Trophoblast cell (in vitro differentiated cells and primary cell): ENCODE measurements around the gene ATP8B3.

Experiments
- DNase-seq, 2 donors: peaks; one replicate each; pipeline ENCODE4 v3.0.0-alpha.2; 2016
- H2AFZ ChIP-seq: 2 replicates; pipeline ENCODE4 v1.6.1; 2013; ENCODE audit warnings: low read length, moderate library complexity, mild to moderate bottlenecking; ENCODE audit not compliant: insufficient read depth, poor library complexity
- H2AK5ac ChIP-seq: 2 replicates; pipeline ENCODE4 v1.6.1; 2013; ENCODE audit warnings: mild to moderate bottlenecking, low read length
- H2BK120ac ChIP-seq: 2 replicates; pipeline ENCODE4 v1.6.1; 2013; ENCODE audit warnings: low read length, mild to moderate bottlenecking, moderate library complexity; ENCODE audit not compliant: insufficient read depth, poor library complexity
- H2BK12ac ChIP-seq: 2 replicates; pipeline ENCODE4 v1.6.1; 2013; ENCODE audit warnings: mild to moderate bottlenecking, low read length, moderate library complexity
- H2BK5ac ChIP-seq: 2 replicates; pipeline ENCODE4 v1.6.1; 2013; ENCODE audit warnings: low read length, low read depth, moderate library complexity, mild to moderate bottlenecking; ENCODE audit not compliant: poor library complexity
- H3K14ac ChIP-seq: 2 replicates; pipeline ENCODE4 v1.6.1; 2013; ENCODE audit warnings: mild to moderate bottlenecking, low read length
- H3K18ac ChIP-seq: 2 replicates; pipeline ENCODE4 v1.6.1; 2013; ENCODE audit warnings: mild to moderate bottlenecking, low read length
- H3K23ac ChIP-seq: 2 replicates; pipeline ENCODE4 v1.6.1; 2013; ENCODE audit warnings: low read length
- H3K27ac ChIP-seq: 2 replicates; pipeline ENCODE4 v1.5.1; 2013; ENCODE audit warnings: low read depth, mild to moderate bottlenecking, inconsistent platforms, low read length, moderate library complexity
- H3K27me3 ChIP-seq: 2 replicates; pipeline ENCODE4 v1.6.1; 2013; ENCODE audit warnings: inconsistent platforms, mild to moderate bottlenecking, low read length, moderate library complexity; ENCODE audit not compliant: insufficient read depth
- H3K36me3 ChIP-seq, 2 experiments: 1 replicate in 1 of 2; 2 replicates in 1 of 2; pipeline ENCODE4 v1.6.1; 2013; ENCODE audit warnings: low read length in 2 of 2, mild to moderate bottlenecking in 2 of 2, moderate library complexity in 1 of 2; ENCODE audit not compliant: insufficient read depth in 2 of 2, control insufficient read depth in 1 of 2
- H3K4ac ChIP-seq: 2 replicates; pipeline ENCODE4 v1.6.1; 2013; ENCODE audit warnings: low read depth, mild to moderate bottlenecking, low read length, moderate library complexity
- H3K4me1 ChIP-seq, 2 experiments: 1 replicate in 1 of 2; 2 replicates in 1 of 2; pipeline ENCODE4 v1.6.1; 2013; ENCODE audit warnings: low read length in 2 of 2, mild to moderate bottlenecking in 2 of 2, moderate library complexity in 1 of 2; ENCODE audit not compliant: insufficient read depth in 2 of 2, control insufficient read depth in 1 of 2
- H3K4me2 ChIP-seq: 2 replicates; pipeline ENCODE4 v1.6.1; 2013; ENCODE audit warnings: inconsistent platforms, mild to moderate bottlenecking, low read length, moderate library complexity
- H3K4me3 ChIP-seq: 2 replicates; pipeline ENCODE4 v1.5.1; 2013; ENCODE audit warnings: mild to moderate bottlenecking, low read depth, low read length, inconsistent platforms
- H3K79me1 ChIP-seq: one replicate; pipeline ENCODE4 v1.6.1; 2013; ENCODE audit warnings: low read length
- H3K79me2 ChIP-seq: 2 replicates; pipeline ENCODE4 v1.6.1; 2013; ENCODE audit warnings: low read length, mild to moderate bottlenecking; ENCODE audit not compliant: control insufficient read depth, insufficient read depth, poor library complexity
- H3K9ac ChIP-seq: 2 replicates; pipeline ENCODE4 v1.6.1; 2013; ENCODE audit warnings: mild to moderate bottlenecking, low read length
- H3K9me3 ChIP-seq: 2 replicates; pipeline ENCODE4 v1.6.1; 2013; ENCODE audit warnings: low read depth, mild to moderate bottlenecking, control low read depth, inconsistent platforms, low read length; ENCODE audit not compliant: insufficient read depth
- H4K12ac ChIP-seq: 2 replicates; pipeline ENCODE4 v1.6.1; 2013; ENCODE audit warnings: low read depth, mild to moderate bottlenecking, low read length, moderate library complexity
- H4K8ac ChIP-seq: 2 replicates; pipeline ENCODE4 v1.6.1; 2013; ENCODE audit warnings: low read depth, mild to moderate bottlenecking, low read length, moderate library complexity
- H4K91ac ChIP-seq: one replicate; pipeline ENCODE4 v1.6.1; 2013; ENCODE audit warnings: low read depth, mild to moderate bottlenecking, low read length, moderate library complexity
- WGBS: extraction: QIAGEN DNeasy Blood & Tissue Kit; methylation state at CpG from one replicate; pipeline ENCODE4 v1.1.7; 2013; ENCODE audit warnings: missing lambda C conversion rate; ENCODE audit not compliant: insufficient read length, insufficient coverage; ENCODE audit errors: extremely low coverage; 5-methylcytosine and 5-hydroxymethylcytosine counted together

The ATP8B3 gene

DNA sequence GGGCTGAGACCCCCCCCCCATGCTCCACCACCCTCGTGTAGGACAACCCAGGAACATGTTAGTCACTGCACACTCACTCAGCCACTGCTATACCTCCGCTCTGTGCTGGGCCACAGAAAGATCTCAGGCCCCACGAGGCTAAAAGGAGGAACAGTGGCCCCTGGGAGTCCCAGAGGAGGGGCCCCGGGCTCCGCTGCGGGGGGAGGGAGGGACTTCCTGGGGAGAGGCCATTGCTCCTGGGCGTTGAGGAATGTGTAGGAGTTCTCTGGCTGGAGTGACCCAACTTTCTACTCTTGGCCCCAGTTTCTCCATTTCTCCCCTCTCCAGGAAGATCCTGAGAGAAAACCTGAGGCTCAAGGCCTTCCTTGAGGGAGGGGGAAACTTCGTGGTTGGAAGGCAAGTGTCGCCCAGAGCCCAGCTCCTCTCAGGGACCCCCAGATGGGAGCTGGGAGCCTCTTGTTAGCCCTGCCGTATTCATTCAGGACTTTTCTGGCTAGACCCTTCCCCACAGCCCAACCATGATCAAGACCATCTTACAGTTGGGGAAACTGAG, 45.2 kb downstream of the ATP8B3 start:
- H3K4ac ChIP-seq = no peak overlapping the region
- no CpG with 5 or more reads among the region's 10 CpGs for WGBS
- H2BK5ac ChIP-seq = no peak overlapping the region
- peaks cover 20% of the 10 kb centered on the region for H3K9me3 ChIP-seq
- H2BK120ac ChIP-seq = no peak overlapping the region
- H3K27me3 ChIP-seq = peaks cover 66% of the 10 kb centered on the region
- H3K4me2 ChIP-seq = no peak overlapping the region
- no peaks in the 10 kb centered on the region for H3K79me2 ChIP-seq
- H2AK5ac ChIP-seq = no peak overlapping the region
- no peak for DNase-seq
- no peak overlapping the region for H3K9ac ChIP-seq
- no peak overlapping the region for H3K27ac ChIP-seq
- H4K91ac ChIP-seq = no peak overlapping the region
- H3K18ac ChIP-seq = no peak overlapping the region
- H3K36me3 ChIP-seq = no peaks in the 10 kb centered on the region
- H2BK12ac ChIP-seq = no peak overlapping the region
- H3K4me3 ChIP-seq = no peak overlapping the region
- no peak overlapping the region for H3K14ac ChIP-seq
- H4K12ac ChIP-seq = no peak overlapping the region
- no peak overlapping the region for H3K23ac ChIP-seq
- no peak overlapping the region for H4K8ac ChIP-seq
- H3K79me1 ChIP-seq = no peaks in the 10 kb centered on the region
- H2AFZ ChIP-seq = no peak overlapping the region
- no peaks in the 10 kb centered on the region for H3K4me1 ChIP-seq

DNA sequence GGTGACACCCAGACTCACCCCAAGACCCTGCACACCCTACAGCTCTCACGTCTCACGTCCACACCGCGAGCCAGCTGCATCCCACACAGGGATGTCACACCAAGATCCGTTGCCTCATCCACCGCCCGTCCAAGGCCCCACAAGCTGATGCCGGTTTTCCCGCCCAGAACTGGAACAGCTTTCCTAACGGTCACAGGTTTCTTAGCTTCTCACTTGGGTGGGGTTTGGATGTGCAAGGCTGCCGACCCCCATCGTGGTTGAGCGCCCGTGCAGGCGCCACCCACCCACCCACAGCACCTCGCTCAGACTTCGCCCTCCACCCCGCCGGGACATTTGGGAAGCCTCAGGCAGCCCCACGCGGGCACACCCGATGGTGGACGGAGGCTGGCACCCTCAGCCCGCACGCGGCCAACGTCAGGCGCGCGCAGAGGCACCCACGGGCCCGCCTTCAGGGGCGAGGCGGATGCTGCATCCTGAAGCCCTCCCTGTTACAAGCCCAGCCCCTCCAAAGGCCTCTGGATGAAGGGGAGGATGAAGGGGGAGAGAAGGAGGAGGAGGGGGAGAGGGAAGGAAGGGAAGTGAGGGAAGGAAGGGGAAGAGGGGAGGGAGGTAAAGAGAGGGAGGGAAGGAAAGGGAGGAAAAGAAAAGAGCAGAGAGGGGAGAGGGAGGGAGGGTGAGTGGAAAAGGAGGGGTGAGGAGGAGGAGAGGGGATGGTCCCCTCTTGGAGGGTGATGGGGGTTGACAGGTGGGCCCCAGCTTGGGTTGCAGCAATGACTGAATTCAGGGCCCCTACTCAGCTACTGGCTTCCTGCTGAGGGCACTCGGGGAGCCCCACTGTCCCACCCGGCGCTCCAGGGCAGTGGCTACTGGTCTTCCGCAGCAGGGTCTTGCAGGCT, 45.9 kb downstream of the ATP8B3 start:
- no peak for DNase-seq
- H3K4ac ChIP-seq = no peak overlapping the region
- no peaks in the 10 kb centered on the region for H3K79me2 ChIP-seq
- H2BK12ac ChIP-seq = no peak overlapping the region
- no peak overlapping the region for H4K8ac ChIP-seq
- no peak overlapping the region for H3K14ac ChIP-seq
- no peak overlapping the region for H3K4me2 ChIP-seq
- no peak overlapping the region for H3K9ac ChIP-seq
- H3K18ac ChIP-seq = no peak overlapping the region
- H3K4me3 ChIP-seq = no peak overlapping the region
- no peak overlapping the region for H2BK120ac ChIP-seq
- H3K79me1 ChIP-seq = no peaks in the 10 kb centered on the region
- no peak overlapping the region for H2BK5ac ChIP-seq
- no peaks in the 10 kb centered on the region for H3K4me1 ChIP-seq
- no peak overlapping the region for H4K91ac ChIP-seq
- H3K36me3 ChIP-seq = no peaks in the 10 kb centered on the region
- H3K9me3 ChIP-seq = peaks cover 19% of the 10 kb centered on the region
- no peak overlapping the region for H2AFZ ChIP-seq
- H3K23ac ChIP-seq = no peak overlapping the region
- H4K12ac ChIP-seq = no peak overlapping the region
- H3K27me3 ChIP-seq = peaks cover 71% of the 10 kb centered on the region
- no peak overlapping the region for H2AK5ac ChIP-seq
- no peak overlapping the region for H3K27ac ChIP-seq
- WGBS = no CpG with 5 or more reads among the region's 38 CpGs

DNA sequence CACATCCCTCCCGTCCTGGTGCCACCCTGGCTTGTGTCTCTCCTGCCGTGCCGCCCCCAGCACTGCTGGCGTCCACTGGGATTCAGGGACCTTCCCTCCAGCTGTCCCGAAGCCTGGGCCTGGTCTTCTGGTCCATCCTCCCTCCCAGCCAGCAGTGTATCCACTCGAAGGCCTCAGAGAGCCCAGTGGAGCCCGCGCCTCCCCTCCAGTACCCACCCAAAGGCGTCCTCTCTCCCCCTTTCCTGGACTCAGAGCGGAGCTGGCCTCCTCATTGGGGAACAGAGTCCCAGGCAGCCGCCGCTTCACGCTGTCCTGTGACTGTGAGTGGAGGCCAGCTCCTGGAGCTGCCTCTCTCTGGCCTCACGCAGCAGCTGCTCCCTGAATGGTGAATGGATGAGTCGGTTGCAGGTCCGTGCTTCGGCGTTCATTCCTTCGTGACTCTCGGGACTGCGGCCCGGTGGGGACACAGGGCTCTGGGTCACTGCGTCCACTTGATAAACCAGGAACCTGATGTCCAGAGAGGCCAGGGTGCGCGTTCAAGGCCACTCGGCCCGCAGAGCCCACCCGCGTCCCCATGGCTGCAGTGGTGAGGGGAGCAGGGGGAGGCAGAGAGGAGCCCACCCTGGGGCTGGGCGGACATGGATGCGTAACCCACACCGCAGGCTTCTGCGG, 46.7 kb downstream of the ATP8B3 start:
- Histone ChIP-seq H4K8ac (no peak overlapping the region), H3K9ac (no peak overlapping the region), H3K4ac (no peak overlapping the region), H3K79me1 (no peaks in the 10 kb centered on the region), H3K23ac (no peak overlapping the region), H3K9me3 (peaks cover 17% of the 10 kb centered on the region), H2AK5ac (no peak overlapping the region), H2BK120ac (no peak overlapping the region), H4K91ac (no peak overlapping the region), H3K4me1 (no peaks in the 10 kb centered on the region), H4K12ac (no peak overlapping the region), H2AFZ (no peak overlapping the region), H2BK12ac (no peak overlapping the region), H3K14ac (no peak overlapping the region), H3K4me2 (no peak overlapping the region), H3K27me3 (peaks cover 74% of the 10 kb centered on the region), H2BK5ac (no peak overlapping the region), H3K18ac (no peak overlapping the region), H3K27ac (no peak overlapping the region), H3K36me3 (no peaks in the 10 kb centered on the region), H3K79me2 (no peaks in the 10 kb centered on the region), H3K4me3 (no peak overlapping the region)
- DNase-seq = no peak
- no CpG with 5 or more reads among the region's 33 CpGs for WGBS

DNA sequence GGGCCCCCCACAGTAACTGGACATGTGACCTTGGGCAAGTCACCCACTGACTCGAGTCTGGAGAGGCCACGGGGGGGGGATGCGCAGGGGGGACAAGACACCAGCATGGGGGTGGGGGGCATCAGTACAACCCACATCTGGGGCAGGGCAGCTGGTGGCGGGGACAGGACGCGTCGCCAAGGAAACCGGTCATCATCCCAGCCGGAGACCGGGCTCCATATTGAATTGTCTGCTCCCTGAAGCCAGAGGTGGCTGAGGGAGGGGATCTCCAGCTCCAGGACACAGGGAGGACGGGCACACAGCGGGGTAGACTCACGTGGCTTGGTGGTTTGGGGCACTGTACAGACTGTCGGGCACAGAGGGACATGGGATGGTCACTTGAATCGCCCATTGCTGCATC, 47.3 kb downstream of the ATP8B3 start:
- no peak overlapping the region for H2BK12ac ChIP-seq
- H3K4ac ChIP-seq = no peak overlapping the region
- no peak overlapping the region for H3K4me3 ChIP-seq
- WGBS = no CpG with 5 or more reads among the region's 15 CpGs
- peaks cover 76% of the 10 kb centered on the region for H3K27me3 ChIP-seq
- H2AFZ ChIP-seq = no peak overlapping the region
- no peak overlapping the region for H3K18ac ChIP-seq
- no peak for DNase-seq
- H4K91ac ChIP-seq = no peak overlapping the region
- no peak overlapping the region for H3K14ac ChIP-seq
- H3K4me1 ChIP-seq = no peaks in the 10 kb centered on the region
- H3K27ac ChIP-seq = no peak overlapping the region
- H2BK120ac ChIP-seq = no peak overlapping the region
- H3K36me3 ChIP-seq = no peaks in the 10 kb centered on the region
- H3K79me2 ChIP-seq = no peaks in the 10 kb centered on the region
- peaks cover 21% of the 10 kb centered on the region for H3K9me3 ChIP-seq
- no peak overlapping the region for H4K8ac ChIP-seq
- H3K4me2 ChIP-seq = no peak overlapping the region
- no peak overlapping the region for H2BK5ac ChIP-seq
- H3K79me1 ChIP-seq = no peaks in the 10 kb centered on the region
- no peak overlapping the region for H3K23ac ChIP-seq
- H2AK5ac ChIP-seq = no peak overlapping the region
- H4K12ac ChIP-seq = no peak overlapping the region
- H3K9ac ChIP-seq = no peak overlapping the region
